Upper lobe of left lung (tissue), 6 donors: ENCODE data around the gene GALNS. TPM values are rescaled to one million over a fixed set of nuclear protein-coding genes. Genes with fewer than 3 reads are reported as not detected.
"Not testable (repeated sequence)": the region's sequence is repeated elsewhere in the genome, so short reads cannot be mapped to it uniquely, and the experiment has no call there.

ENCODE experiments used
- ATAC-seq, 2 donors: fragments of 200-7000 bp; cut with Tn5 transposase; one replicate each; pipeline ENCODE4 v1.9.1; 2022; ENCODE audit warnings: mild to moderate bottlenecking in 2 of 2, moderate library complexity in 2 of 2; ENCODE audit not compliant: low FRiP score in 2 of 2
- DNase-seq, 2 donors: peaks; one replicate each; pipeline ENCODE4 v3.0.0-alpha.2; 2019 to 2020
- H3K27ac ChIP-seq, 4 donors: fragments of 200-600 bp; sonication (generic); one replicate each; pipeline ENCODE4 v1.5.1; 2016 to 2019
- H3K27me3 ChIP-seq, 4 donors: fragments of 200-600 bp; sonication (generic); one replicate each; pipeline ENCODE4 v1.5.1; 2017 to 2019
- H3K36me3 ChIP-seq, 4 donors: fragments of 200-600 bp; sonication (generic); one replicate each; pipeline ENCODE4 v1.5.1; 2016 to 2019
- H3K4me1 ChIP-seq, 4 donors: fragments of 200-600 bp; sonication (generic); one replicate each; pipeline ENCODE4 v1.5.1; 2018 to 2019
- H3K4me3 ChIP-seq, 4 donors: fragments of 200-600 bp; sonication (generic); one replicate each; pipeline ENCODE4 v1.5.1; 2017 to 2019; ENCODE audit warnings: mild to moderate bottlenecking in 2 of 4, moderate library complexity in 1 of 4
- H3K9me3 ChIP-seq, 4 donors: fragments of 200-600 bp; sonication (generic); one replicate each; pipeline ENCODE4 v1.5.1; 2018 to 2019
- EP300 ChIP-seq, 4 donors: sonication (generic); formaldehyde crosslinking; IDR thresholded peaks; one replicate each; pipeline ENCODE4 v1.5.1; 2017; ENCODE audit warnings: antibody characterized with exemption in 4 of 4, control low read depth in 2 of 4
- POLR2A ChIP-seq, 4 donors: fragments of 450-650 bp; IDR thresholded peaks; one replicate each; pipeline ENCODE4 v1.5.1; 2016 to 2017; ENCODE audit warnings: antibody characterized with exemption in 4 of 4, mild to moderate bottlenecking in 2 of 4
- POLR2AphosphoS5 ChIP-seq, 2 donors: sonication (generic); formaldehyde crosslinking; IDR thresholded peaks; one replicate each; pipeline ENCODE4 v1.5.1; 2017; ENCODE audit warnings: antibody characterized with exemption in 2 of 2
- WGBS, 2 donors: methylation state at CpG; one replicate each; pipeline ENCODE4 v1.1.5; 2017 to 2018; 5-methylcytosine and 5-hydroxymethylcytosine counted together
- total RNA-seq, 6 donors: library from RNA; depleted of rRNA in 4 of 6; stranded (reverse); fragments of >200 nt in 4 of 6; gene quantifications; one replicate each; pipeline versions ENCODE4 v1.1.0 to v1.2.1, GENCODE V29; 2016 to 2021
- TF ChIP-seq, protein P1 (sequence below), 6 experiments: fragments of 450-650 bp in 4 of 6; fragments of 200-600 bp in 2 of 6; sonication (generic) in 2 of 6; IDR thresholded peaks; one replicate each; pipeline ENCODE4 v1.5.1; 2016 to 2019; ENCODE audit warnings: antibody characterized with exemption in 6 of 6
- donor health status: DM: no; HTN: no; CAD: no; lungs with moderate emphysema.
- donor health status: DM: no; HTN: yes; CAD: no; lungs with severe emphysema.

Gene GALNS
- total RNA-seq, 6 donors from 2014 or later: 24.8 to 140 (median 45.6) TPM

DNA sequence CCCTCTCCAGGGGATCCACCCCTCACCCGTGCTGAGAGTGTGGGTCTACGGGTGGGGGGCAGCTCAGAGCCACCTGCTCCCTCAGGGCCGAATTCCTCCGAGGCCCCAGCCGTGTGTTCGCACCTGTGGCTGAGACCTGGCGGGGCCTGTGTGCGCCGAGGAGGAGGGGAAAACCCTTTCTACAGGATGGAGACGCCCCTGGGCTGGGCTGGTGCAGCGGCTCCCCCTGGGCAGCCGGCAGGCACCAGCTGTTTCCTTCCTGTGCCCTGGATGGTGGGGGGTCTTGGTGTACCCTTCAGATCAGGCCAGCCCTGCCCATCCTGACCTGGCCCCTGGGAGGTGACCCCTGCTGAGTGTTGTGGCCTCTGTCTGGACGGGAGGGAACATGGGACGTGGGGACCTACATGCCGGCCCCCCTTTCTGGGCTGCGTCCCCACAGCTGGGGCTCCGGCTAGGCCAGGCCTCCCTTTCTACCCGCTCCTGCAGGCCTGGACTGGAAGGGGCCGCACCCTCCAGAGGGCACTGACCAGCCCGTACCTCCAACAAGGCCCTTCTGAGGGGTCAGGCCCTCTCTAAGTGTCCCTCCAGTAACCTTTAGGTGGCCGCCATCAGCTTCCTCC, 38.0 kb upstream of the GALNS start:
- Histone ChIP-seq H3K27ac (no peak overlapping the region), H3K9me3 (no peaks in the 10 kb centered on the region), H3K27me3 (no peaks in the 10 kb centered on the region), H3K36me3 (peaks cover 0 to 44% (median 7%) of the 10 kb centered on the region in 4 donors), H3K4me1 (peaks cover 0 to under 1% (median 0%) of the 10 kb centered on the region in 4 donors), H3K4me3 (no peak overlapping the region)
- TF ChIP-seq POLR2AphosphoS5 (IDR thresholded peaks at IDR 0.05) (no peak), POLR2A (IDR thresholded peaks at IDR 0.05) (no peak), EP300 (IDR thresholded peaks at IDR 0.05) (no peak)
- TF ChIP-seq, protein P1, sequence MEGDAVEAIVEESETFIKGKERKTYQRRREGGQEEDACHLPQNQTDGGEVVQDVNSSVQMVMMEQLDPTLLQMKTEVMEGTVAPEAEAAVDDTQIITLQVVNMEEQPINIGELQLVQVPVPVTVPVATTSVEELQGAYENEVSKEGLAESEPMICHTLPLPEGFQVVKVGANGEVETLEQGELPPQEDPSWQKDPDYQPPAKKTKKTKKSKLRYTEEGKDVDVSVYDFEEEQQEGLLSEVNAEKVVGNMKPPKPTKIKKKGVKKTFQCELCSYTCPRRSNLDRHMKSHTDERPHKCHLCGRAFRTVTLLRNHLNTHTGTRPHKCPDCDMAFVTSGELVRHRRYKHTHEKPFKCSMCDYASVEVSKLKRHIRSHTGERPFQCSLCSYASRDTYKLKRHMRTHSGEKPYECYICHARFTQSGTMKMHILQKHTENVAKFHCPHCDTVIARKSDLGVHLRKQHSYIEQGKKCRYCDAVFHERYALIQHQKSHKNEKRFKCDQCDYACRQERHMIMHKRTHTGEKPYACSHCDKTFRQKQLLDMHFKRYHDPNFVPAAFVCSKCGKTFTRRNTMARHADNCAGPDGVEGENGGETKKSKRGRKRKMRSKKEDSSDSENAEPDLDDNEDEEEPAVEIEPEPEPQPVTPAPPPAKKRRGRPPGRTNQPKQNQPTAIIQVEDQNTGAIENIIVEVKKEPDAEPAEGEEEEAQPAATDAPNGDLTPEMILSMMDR (IDR thresholded peaks at IDR 0.05): no peak
- WGBS, 2 donors: 61 to 87% methylated on average over 4 to 21 of the region's 21 CpGs
- ATAC-seq: no peak
- peak in 1 of 2 donors; percentile 39 for DNase-seq

DNA sequence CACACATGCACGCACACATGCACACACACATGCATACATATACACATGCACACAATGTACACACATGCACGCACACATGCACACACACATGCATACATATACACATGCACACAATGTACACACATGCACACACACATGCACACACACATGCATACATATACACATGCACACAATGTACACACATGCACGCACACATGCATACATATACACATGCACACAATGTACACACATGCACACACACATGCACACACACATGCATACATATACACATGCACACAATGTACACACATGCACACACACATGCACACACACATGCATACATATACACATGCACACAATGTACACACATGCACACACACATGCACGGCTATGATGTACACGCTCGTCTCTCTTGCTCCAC, 37.5 kb upstream of the GALNS start:
- not testable (repeated sequence) for DNase-seq, H3K4me1 ChIP-seq, H3K27me3 ChIP-seq, H3K27ac ChIP-seq, ATAC-seq, H3K4me3 ChIP-seq, H3K9me3 ChIP-seq
- 96 to 100% methylated on average over 3 to 4 of the region's 6 CpGs for WGBS, 2 donors
- H3K36me3 ChIP-seq: peaks cover 0 to 47% (median 7%) of the 10 kb centered on the region in 4 donors

DNA sequence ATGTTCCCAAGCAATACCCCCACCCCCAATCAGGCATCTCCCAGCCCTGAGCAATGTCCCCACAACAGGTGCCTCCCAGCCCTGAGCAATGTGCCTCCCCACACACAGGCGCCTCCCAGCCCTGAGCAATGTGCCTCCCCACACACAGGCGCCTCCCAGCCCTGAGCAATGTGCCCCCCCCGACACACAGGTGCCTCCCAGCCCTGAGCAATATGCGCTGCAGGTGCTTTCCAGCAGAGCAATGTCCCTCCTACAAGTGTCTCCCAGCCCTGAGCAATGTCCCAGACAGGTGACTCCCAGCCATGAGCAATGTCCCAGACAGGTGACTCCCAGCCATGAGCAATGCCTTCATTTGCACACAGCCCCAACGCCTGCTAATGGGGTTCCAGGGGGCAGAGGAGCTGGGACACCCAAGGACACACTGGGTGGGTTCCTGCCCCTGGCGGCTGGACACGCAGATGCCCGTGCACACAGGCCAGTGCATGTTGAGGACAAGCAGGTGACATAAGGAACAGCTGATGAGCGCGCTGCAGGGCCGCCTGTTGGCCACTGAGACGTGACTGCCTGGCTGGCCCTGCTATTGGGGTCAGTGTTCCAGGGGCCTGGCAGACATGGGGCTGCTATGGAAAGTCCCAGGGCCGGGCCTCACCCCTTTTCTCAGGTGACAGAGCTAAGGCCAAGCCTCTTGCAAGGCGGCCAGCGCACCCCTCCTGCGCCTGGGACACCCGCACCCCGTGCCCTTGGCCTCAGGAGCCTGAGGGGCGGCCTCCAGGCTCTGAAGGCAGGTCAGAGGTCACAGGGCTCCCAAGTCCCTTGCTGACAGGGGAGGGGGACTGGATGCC, 36.6 kb upstream of the GALNS start:
- Histone ChIP-seq H3K36me3 (peaks cover 0 to 47% (median 7%) of the 10 kb centered on the region in 4 donors), H3K27me3 (no peaks in the 10 kb centered on the region), H3K4me1 (no peaks in the 10 kb centered on the region), H3K9me3 (no peaks in the 10 kb centered on the region), H3K4me3 (no peak overlapping the region), H3K27ac (no peak overlapping the region)
- 91% methylated on average over 19 of the region's 19 CpGs; no CpG with 5 or more reads in 1 of the 2 donors for WGBS, 2 donors
- TF ChIP-seq EP300 (IDR thresholded peaks at IDR 0.05): no peak
- DNase-seq: peak in 1 of 2 donors; percentile 67
- ATAC-seq: no peak

DNA sequence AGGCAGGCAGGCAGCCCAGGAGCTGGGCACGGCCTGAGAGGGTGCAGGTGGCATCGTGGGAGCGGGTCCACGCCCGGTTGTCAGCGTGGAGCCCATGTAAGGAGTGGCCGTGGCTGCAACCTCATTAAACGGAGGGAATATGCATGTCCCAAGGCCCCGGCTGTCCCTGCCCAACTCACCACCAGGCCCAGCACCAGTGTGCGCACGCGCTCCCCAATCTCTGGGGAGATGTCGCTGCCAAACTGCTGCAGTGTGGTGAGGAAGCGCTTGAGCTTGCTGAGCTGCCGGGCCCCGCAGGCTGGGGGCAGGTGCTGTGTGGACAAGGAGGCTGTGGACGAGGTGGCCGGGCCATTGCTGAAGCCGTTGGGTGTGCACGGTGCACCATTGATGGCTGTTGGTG, 35.3 kb upstream of the GALNS start:
- H3K27me3 ChIP-seq: no peaks in the 10 kb centered on the region
- H3K36me3 ChIP-seq: peaks cover 0 to 38% (median 5%) of the 10 kb centered on the region in 4 donors
- 88 to 97% methylated on average over 18 to 20 of the region's 20 CpGs for WGBS, 2 donors
- no peak for TF ChIP-seq POLR2AphosphoS5 (IDR thresholded peaks at IDR 0.05)
- TF ChIP-seq, protein P1 (IDR thresholded peaks at IDR 0.05): no peak
- no peak for TF ChIP-seq EP300 (IDR thresholded peaks at IDR 0.05)
- TF ChIP-seq POLR2A (IDR thresholded peaks at IDR 0.05): no peak
- H3K4me1 ChIP-seq: peaks cover 0 to 5% (median 0%) of the 10 kb centered on the region in 4 donors
- H3K4me3 ChIP-seq: no peak overlapping the region
- no peak overlapping the region for H3K27ac ChIP-seq
- no peaks in the 10 kb centered on the region for H3K9me3 ChIP-seq
- ATAC-seq: no peak
- peak in 1 of 2 donors; percentile 75 for DNase-seq

DNA sequence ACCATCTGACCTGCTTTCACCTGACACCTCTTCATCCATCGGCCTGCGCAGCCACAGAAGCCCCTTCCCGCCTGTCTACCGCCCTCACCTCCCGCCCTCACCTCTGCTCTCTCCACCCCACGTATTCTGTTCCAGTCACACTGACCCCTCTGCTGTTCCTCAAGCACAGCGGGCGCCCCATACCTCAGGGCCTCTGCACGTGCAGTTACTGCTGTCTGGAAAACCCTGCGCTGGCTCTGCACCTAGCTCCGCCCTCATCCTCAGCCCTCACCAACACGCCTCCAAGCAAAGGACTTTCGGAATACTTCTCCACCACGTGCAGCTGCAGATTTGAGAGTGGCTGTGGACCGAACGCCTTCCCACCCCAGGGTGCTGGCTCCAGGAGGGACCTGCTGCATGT, 34.3 kb upstream of the GALNS start:
- H3K4me3 ChIP-seq: no peak overlapping the region
- H3K9me3 ChIP-seq: no peaks in the 10 kb centered on the region
- TF ChIP-seq POLR2A (IDR thresholded peaks at IDR 0.05): no peak
- TF ChIP-seq POLR2AphosphoS5 (IDR thresholded peaks at IDR 0.05): no peak
- no peak for TF ChIP-seq EP300 (IDR thresholded peaks at IDR 0.05)
- no peak overlapping the region for H3K27ac ChIP-seq
- ATAC-seq: no peak
- H3K4me1 ChIP-seq: peaks cover 0 to 8% (median 4%) of the 10 kb centered on the region in 4 donors
- no peaks in the 10 kb centered on the region for H3K27me3 ChIP-seq
- no peak for DNase-seq
- peaks cover 0 to 28% (median 5%) of the 10 kb centered on the region in 4 donors for H3K36me3 ChIP-seq
- 89 to 90% methylated on average over 16 of the region's 16 CpGs for WGBS, 2 donors

DNA sequence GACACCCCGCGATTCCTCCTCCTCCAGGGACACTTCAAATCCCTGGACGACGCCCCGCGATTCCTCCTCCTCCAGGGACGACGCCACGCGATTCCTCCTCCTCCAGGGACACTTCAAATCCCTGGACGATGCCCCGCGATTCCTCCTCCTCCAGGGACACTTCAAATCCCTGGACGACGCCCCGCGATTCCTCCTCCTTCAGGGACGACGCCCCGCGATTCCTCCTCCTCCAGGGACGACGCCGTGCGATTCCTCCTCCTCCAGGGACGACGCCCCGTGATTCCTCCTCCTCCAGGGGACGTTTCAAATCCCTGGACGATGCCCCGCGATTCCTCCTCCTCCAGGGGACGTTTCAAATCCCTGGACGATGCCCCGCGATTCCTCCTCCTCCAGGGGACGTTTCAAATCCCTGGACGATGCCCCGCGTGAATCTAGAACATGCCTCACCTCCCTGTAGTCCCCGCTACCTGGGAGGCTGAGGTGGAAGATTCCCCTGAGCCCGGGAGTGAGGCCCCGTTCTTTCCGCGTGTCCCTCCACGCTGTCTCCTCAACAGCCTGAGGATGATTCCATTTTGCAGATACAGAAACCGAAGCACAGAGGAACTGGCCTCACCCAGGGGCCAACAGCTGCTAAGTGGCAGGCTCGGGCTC, 33.1 kb upstream of the GALNS start:
- ATAC-seq, H3K4me3 ChIP-seq, DNase-seq, H3K9me3 ChIP-seq, H3K27me3 ChIP-seq: not testable (repeated sequence)
- H3K27ac ChIP-seq: peak overlapping the region in 2 of 4 donors; percentile 54 to 61
- H3K4me1 ChIP-seq: peaks cover 3 to 14% (median 6%) of the 10 kb centered on the region in 4 donors
- WGBS, 2 donors: 89 to 93% methylated on average over 37 to 47 of the region's 48 CpGs
- H3K36me3 ChIP-seq: peaks cover 0 to 35% (median 9%) of the 10 kb centered on the region in 4 donors
